Tibial nerve (tissue), 4 donors: Measurements from ENCODE around the gene CGN.

Source experiments
- EP300 ChIP-seq, 2 donors: sonication (generic); formaldehyde crosslinking; IDR thresholded peaks; one replicate each; pipeline ENCODE4 v1.6.1; 2017; ENCODE audit warnings: antibody characterized with exemption in 2 of 2, mild to moderate bottlenecking in 1 of 2
- POLR2A ChIP-seq, 2 donors: fragments of 450-650 bp; IDR thresholded peaks; one replicate each; pipeline ENCODE4 v1.6.1; 2017; ENCODE audit warnings: antibody characterized with exemption in 2 of 2, mild to moderate bottlenecking in 2 of 2, moderate library complexity in 2 of 2
- TF ChIP-seq, protein P1 (sequence below), 5 experiments: fragments of 200-600 bp in 3 of 5; fragments of 450-650 bp in 2 of 5; sonication (generic) in 3 of 5; IDR thresholded peaks; one replicate each; pipeline ENCODE4 v1.5.1; 2016 to 2019; ENCODE audit warnings: antibody characterized with exemption in 5 of 5, mild to moderate bottlenecking in 3 of 5, moderate library complexity in 2 of 5

DNA sequence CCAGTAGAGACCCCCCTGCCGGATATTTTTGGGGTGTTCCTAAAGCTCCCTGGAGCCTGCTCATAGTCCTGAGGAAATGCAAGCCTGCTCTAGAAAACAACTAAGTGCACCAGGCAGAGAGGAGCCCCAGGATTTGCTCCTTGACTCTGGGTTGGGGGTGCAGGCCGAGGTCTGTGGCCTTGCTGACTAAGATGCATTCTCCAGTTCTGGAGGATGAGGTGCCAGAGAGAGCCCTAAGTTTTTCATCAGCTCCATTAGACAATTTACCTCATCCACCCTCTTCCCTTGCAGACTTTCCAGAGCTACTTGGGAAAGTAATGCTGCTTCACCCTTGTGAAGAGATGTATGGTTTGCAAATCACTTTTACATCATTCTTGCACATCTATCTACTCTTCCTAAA lies 38.0 kb downstream of the CGN start:
- TF ChIP-seq POLR2A (IDR thresholded peaks at IDR 0.05) (no peak), EP300 (IDR thresholded peaks at IDR 0.05) (no peak)
- TF ChIP-seq, protein P1, sequence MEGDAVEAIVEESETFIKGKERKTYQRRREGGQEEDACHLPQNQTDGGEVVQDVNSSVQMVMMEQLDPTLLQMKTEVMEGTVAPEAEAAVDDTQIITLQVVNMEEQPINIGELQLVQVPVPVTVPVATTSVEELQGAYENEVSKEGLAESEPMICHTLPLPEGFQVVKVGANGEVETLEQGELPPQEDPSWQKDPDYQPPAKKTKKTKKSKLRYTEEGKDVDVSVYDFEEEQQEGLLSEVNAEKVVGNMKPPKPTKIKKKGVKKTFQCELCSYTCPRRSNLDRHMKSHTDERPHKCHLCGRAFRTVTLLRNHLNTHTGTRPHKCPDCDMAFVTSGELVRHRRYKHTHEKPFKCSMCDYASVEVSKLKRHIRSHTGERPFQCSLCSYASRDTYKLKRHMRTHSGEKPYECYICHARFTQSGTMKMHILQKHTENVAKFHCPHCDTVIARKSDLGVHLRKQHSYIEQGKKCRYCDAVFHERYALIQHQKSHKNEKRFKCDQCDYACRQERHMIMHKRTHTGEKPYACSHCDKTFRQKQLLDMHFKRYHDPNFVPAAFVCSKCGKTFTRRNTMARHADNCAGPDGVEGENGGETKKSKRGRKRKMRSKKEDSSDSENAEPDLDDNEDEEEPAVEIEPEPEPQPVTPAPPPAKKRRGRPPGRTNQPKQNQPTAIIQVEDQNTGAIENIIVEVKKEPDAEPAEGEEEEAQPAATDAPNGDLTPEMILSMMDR (IDR thresholded peaks at IDR 0.05), result no peak
